NCI-H510A treated with DMSO at 0.1 percent for 48 hours (cell line): ENCODE results near the gene IL5.
A peak's percentile ranks its signal among the peaks of the same experiment; 100 is the strongest.
"Not testable (repeated sequence)": the region's sequence is repeated elsewhere in the genome, so short reads cannot be mapped to it uniquely, and the experiment has no call there.

Experiments
- DNase-seq: peaks from one replicate; lab custom pipeline; 2025; lab: John Stamatoyannopoulos, UW

Gene IL5

DNA sequence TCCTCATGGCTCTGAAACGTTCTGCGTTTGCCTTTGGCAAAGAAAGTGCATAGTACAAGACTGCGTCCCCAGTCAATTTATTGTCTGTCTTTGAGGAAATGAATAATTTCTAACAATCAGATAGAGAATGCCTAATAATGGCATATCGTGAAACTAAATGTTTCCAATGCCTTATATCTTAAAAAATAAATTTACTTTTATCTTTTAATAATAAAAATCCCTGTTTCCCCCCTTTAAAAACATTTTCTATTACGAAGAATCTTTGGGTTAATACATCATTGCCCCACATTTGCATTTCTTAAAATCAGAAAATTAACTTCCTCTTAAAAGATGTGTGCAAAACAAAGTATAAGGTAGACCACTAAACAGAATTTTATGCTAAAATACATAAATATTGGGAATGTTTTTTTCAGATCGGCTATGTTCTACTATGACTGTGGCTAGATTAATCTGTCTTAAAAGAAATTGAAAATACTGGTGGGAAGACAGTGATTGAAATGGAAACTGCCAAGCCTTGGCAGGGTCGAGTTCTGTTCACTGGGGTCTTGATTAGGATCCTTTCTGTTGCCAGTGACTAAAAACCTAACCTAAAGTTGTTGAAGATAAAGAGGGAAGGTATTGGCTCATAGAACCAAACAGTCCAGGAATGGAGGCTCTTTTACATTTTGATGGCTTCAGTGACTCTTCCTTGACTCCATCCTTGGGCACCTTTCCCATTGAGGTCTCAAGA is at the start of gene IL5:
Gene IL5, minus strand, starts transcription at position 51 of the 730 bp plus-strand sequence. Its CDS starts 44 bp downstream, at position 7.
- DNase-seq, result no peak

DNA sequence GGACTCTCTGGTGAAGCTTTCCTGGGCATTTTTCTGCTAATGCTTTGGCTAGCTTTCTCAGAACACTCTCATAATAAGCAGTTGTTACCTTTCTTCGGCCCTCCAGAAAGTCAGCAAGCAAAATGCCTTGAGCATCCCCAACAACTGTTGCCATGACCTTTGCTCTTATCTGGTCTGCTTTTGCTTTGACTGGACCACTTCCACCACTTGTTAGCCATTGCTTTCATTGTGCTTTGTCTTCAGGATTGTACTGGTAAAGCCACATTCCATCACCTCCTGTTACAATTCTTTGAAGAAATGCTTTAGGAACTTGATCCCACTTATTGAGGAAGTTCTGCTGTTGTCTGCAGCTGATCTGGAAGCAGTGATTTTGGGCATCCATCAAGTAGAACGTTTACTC is 49.2 kb upstream of the IL5 start:
- no peak for DNase-seq

DNA sequence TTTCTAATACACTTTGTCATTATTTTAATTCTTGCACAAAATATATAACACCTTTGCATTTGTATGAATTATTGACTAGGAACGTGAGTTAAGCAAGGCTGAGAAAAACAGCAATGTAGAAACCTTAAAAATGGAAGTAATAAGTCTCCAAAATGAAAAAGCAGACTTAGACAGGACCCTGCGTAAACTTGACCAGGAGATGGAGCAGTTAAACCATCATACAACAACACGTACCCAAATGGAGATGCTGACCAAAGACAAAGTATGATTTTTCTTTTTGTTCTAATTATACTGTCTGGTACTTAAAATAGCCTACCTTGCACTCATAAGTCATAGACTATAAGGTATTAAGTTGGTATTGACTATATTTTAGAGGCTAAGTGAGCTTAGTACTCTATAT is 47.8 kb upstream of the IL5 start:
- no peak for DNase-seq

DNA sequence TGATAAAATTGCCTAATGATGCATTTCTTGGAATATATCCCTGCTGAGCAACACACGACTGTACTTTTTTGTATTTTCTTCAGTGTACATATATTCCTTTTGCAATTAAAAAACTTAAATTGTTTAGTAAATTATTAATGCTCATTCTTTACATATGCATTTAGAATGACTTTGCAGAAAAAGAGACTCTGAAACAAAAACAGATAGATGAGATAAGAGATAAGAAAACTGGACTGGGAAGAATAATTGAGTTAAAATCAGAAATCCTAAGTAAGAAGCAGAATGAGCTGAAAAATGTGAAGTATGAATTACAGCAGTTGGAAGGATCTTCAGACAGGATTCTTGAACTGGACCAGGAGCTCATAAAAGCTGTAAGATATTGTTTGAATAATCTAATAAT is 46.1 kb upstream of the IL5 start:
- no peak for DNase-seq

DNA sequence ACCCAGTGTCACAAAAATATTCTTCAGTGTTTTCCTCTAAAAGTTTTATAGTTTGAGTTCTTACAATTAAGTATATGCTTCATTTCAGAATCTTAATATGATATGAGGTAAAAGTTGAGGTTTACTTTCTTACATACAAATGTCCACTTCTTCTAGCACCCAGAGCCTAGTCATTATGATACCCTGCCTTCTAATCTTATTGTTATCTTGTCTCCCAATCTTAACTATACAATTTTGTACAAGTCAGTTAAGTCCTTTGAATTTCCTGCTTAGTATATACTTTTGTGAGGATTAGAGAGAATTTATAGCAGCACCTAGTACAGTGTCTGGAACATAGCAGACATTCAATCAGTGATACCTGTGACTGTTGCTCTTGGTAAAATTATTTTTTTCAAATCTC is 42.7 kb upstream of the IL5 start:
- DNase-seq, result no peak

DNA sequence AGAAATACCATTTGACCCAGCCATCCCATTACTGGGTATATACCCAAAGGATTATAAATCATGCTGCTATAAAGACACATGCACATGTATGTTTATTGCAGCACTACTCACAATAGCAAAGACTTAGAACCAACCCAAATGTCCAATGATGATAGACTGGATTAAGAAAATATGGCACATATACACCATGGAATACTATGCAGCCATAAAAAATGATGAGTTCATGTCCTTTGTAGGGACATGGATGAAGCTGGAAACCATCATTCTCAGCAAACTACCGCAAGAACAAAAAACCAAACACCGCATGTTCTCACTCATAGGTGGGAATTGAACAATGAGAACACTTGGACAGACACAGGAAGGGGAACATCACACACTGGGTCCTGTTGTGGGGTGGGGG is 41.2 kb upstream of the IL5 start:
- DNase-seq, result not testable (repeated sequence)

DNA sequence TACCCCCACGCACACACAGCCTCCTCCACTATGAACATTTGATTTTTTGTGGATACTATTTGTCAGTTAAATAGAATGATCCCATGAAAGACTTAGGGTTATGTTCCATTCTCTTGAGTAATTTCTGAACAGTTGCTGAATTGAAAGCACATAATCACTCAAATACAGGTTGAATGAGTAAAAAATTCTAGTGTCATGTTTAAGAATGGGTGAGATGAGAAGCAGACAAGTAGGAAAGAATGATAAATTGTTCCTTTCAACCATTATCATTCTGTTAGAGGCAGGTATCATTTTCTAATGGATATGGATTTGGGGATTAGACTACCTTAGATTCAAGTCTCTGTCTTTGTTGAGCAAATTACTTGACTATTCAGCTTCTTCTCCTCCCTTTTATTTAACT is 32.8 kb upstream of the IL5 start:
- DNase-seq, result no peak

DNA sequence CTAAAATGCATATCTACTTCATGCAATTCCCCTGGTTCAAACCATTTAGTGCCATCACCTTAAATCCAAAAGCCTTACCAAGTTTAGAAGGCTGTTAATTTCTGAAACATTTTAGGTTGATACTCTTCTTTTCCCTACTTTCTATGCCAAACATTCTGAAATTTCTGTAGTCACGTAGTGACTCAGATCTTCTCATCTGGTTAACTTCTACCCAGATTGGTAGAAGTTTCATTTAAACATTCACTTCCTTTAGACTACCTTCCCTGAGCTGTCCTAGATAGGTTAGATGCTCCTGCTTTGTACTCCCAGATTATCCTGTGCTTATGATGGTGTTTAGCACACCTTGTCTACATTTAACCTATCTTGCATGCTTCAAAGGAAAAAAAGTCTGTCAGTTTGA is 23.3 kb upstream of the IL5 start:
- DNase-seq, result no peak

DNA sequence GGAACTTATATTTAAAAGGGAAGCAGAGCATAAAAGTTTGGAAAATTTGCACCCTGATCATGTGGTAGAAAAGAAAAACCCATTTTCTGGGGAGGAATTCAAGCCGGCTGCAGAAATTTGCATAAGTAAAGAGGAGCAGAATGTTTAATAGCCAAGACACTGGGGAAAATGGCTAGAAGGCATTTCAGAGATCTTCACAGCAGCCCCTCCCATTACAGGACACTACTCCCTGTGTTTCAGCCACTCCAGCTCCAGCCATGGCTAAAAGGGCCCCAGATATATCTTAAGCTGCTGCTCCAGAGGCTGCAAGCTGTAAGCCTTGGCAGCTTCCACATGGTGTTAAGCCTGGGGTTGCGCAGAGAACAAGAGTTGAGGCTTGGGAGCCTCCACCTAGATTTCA is 21.2 kb upstream of the IL5 start:
- not testable (repeated sequence) for DNase-seq

DNA sequence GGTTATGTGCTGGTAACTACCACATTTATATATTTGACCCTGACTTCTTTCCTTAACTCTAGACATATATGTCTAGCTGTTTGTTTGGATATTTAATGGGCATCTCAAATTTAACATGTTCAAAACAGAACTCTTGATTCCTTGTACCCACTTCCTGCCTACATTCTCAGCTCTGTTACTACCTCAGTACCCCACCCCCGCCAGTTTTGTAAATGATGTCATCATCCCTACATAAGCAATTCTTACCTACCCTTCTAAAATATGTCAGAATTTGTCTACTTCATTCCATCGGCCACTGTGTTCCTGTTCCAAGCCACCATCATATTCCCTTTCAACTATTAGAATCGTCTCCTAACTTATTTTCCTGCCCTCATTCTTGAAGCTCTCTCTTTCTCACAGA is 18.3 kb upstream of the IL5 start:
- DNase-seq, result no peak

DNA sequence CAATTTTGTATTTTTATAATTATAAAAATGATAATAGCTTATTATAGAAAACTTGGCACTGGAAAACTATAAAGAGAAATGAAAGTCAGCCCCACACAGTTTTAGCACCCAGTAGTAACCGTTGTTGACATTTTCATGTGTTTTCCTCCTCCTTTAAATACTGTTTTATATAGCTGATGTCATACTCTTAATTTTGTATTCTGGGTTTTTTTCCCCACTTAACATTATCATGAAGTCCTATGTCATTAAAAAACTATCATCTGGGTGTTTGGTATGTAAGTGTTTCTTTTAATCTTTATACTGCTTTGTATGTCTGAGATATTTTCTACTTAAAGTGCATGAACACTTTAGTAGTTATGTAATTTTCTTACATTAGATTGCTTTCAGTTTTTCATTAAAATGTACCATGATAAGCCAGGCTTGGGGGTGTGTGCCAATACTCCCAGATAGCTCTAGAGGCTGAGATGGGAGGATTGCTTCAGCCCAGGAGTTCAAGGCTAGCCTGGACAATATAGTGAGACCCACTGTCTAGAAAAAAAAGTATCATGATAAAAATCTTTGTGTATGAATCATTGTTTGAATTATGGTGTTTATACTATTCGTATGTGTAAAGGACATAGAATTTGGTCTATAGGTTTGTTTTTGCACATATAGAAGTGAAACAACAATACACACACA is 16.2 kb upstream of the IL5 start:
- no peak for DNase-seq

DNA sequence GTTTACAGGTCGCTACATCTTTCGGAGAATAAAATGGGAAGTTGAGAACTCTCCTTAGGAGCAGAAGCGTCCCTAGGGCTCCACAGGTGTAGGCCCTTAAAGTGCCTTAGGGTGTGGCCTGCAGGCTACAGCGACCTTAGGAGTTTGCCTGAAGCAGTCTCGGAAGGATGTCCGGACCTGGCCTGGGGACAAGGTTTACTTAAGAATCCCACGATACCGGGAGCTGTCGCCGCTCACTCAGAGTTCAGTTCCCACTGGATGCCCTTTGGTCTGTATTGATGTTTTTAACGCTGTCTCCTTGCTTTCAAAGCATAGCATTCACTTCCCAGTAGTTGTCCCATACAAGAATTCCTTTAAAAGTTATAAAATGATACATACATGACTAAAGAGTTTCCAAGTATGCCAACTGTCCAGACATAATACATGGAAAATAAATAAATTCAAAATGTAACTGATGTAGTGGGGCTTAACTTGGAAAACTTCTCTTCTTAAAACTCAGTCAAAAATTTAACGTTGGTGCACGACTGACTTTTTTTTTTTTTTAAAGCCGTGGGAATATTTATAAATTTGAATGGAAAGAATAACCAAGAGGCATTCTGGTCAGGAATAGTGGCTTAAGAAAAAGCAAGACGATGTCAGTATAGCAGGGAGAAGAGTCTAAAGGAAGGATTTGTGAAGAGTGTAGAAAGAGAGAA is 14.3 kb upstream of the IL5 start:
- no peak for DNase-seq

DNA sequence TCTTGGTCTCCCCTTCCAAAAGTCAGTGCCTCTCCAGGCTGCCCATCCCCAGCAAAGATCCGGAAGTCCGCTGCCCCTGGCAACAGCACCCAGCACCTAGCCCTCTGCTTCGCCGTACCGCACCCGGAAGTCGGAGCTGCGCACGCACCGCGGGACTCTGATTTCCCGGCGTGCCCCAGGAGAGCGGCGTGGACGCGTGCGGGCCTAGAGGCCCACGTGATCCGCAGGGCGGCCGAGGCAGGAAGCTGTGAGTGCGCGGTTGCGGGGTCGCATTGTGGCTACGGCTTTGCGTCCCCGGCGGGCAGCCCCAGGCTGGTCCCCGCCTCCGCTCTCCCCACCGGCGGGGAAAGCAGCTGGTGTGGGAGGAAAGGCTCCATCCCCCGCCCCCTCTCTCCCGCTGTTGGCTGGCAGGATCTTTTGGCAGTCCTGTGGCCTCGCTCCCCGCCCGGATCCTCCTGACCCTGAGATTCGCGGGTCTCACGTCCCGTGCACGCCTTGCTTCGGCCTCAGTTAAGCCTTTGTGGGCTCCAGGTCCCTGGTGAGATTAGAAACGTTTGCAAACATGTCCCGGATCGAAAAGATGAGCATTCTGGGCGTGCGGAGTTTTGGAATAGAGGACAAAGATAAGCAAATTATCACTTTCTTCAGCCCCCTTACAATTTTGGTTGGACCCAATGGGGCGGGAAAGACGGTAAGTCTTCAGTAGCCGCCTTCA is 13.6 kb upstream of the IL5 start, which contains the start of gene RAD50:
Gene RAD50, plus strand, starts transcription at position 215 of the 715 bp plus-strand sequence. Its CDS starts 348 bp downstream, at position 563.
- peak; percentile 70 for DNase-seq

DNA sequence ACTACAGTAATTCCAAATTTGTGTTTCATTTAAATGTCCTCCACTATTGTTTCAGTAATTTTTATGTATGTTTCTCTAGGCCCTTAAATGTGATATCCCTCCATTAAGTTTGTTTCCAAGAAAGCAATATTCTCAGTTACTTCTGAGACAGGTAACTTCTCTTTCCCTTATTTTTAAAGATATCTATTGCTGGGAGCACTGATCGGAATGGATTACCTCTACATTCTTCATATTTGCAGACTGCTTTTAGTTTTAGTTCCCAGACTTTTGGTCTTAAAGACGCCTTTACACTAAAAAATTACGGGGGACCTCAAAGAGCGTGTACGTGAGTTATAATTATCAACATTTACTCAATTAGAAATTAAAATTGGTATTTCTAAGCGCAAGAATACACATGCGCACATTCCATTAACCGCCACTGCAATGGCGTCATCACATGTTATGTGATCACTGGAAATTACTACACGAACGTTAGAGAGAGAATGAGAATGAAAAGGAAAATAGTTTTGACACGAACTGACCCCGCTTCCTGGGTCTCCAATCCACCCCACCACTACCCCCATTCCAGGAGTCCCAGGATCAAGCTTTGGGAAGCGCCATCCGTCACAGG is 12.9 kb upstream of the IL5 start:
- DNase-seq, result no peak

DNA sequence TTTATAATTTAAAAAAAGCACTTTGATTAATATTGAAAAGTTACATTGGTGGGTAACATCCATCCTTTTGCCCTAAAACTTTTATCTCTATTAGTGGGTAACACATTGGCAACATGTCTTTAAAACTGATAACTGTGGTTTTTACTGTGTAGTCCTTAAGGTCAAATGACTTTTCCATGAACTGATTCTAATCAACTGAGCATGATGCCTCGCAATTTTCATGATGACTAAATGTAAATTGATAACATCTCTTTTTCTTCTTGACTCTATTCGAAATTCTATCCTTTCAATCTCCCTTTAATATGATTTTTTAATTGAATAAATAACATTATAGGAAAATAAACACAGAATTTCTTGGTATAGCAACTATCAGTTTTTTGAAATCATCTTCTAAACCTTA is 6.3 kb upstream of the IL5 start:
- no peak for DNase-seq

DNA sequence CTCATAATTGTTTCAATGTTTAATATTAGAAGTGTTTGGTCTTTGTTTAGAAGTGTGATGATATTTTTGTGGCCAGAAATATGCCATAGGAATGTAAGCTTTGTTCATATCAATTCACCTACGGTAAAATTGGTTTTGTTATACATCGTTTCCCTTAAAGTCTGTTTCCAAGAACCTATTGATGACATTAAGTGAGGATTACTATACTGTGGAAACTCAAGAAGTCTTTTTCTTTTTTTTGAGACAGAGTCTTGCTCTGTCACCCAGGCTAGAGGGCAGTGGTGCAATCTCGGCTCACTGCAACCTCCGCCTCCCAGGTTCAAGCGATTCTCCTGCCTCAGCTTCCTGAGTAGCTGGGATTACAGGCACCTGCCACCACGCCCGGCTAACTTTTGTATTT is 5.5 kb upstream of the IL5 start:
- not testable (repeated sequence) for DNase-seq

DNA sequence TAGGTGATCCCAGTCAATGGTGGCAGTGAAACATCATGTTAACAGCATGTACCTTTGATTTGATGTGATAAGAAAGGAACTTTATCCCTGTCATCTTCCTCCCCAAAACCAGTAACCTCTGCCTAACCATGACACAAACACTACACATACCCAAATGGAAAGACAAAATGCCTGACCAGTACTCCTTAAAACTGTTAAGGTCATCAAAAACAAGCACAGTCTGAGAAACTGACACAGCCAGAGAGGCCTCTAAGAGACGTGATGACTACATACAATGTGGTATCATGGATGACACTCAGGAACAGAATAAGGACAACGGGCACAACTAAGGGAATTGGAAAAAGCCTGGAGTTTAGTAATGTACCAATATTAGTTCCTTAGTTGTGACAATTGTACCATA is 3.9 kb upstream of the IL5 start:
- DNase-seq, result no peak

DNA sequence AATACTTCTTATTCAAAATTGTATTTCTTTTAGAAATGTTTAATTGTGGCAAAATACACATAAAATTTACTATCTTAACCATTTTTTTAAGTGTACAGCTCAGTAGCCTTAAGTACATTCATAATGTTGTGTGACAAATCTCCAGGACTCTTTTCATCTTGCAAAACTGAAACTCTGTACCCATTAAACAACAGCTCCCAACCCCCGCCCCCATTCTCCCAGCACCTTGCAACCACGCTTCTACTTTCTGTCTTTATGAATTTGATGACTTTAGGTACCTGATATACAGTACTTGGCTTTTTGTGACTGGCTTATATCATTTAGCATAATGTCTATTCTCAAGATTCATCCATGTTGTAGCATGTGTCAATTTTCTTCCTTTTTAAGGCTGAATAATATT is 2.8 kb upstream of the IL5 start:
- no peak for DNase-seq

DNA sequence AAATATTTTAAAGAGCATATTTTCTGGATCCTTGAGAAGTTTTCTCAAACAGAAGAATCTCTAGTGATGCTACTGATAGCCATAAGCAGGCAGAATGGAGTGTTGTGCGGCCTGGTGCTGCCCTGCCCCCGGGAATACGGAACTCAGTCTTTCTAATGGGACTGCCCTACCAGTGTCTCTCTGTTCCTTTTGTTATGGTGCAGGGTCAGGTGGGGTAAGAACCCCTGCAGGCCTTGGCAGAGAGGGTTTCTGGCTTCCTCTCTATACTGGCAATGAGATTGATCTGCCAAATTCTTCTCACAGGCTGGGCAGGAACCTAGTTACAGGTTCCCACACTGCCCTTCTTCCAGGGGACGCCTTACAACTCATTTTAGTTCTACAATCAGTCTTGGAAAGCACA is 2.6 kb downstream of the IL5 start:
- DNase-seq, result no peak

DNA sequence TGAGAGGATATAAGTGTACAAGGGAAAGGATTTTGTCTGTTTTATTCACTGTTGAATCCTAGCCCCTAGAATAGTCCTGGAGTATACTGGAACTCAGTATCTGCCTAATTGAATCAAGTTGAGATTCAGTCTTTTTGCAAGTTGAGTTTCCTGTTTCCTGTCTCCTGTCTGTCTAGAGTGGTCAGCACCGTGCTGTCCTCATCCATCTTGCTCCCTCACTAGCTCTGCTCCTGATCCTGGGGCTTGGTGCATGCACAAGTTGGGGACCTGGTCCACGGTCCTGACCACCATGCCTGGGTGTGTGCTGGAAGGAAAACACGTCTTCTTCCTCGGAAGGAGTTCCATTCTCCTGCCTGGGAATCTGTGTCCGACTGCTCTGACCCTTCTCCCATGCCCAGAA is 3.2 kb downstream of the IL5 start:
- DNase-seq, result no peak

DNA sequence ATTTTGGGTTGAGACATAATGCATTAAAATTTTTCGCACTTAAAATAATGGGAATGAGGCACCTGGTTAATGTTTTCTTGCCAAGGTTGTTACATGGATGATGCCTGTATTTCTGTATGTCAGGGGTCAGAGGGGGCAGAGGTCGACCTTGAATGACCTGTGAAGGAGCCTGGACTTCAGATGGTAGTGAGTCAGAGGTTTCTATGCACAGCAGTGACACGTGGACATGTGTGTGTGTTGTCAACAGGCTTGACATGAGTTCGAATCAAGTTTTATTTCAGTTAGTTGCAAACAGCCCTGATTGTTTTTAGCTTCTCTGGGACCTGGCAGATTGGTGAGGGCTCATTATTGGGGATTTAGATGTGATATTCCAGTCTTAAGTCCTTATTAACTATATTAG is 3.6 kb downstream of the IL5 start:
- no peak for DNase-seq

DNA sequence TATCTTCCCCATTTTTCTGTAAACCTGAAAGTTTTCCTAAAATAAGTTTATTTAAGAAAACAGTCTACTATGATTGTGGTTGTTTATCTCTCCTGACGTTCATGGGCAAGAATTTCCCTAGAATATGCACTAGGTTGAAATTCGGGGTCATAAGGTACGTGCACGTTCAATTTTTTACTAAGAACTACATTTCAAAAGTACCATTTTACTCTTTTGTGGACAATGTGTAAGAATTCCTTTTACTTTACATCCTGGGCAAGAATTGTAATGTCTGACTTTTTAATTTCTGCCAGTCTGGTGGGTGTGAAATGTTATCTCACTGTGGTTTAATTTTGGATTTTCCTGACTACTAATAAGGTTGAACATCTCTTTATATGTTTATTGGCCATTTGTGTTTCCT is 12.4 kb downstream of the IL5 start:
- DNase-seq, result no peak
